Measurements from ENCODE around the gene TMEM42. TPM values are rescaled to one million over a fixed set of nuclear protein-coding genes. Genes with fewer than 3 reads are reported as not detected.

The TMEM42 gene
- total and polyA plus RNA-seq, 4 donors, result 12.0 to 24.6 (median 13.5) TPM

DNA sequence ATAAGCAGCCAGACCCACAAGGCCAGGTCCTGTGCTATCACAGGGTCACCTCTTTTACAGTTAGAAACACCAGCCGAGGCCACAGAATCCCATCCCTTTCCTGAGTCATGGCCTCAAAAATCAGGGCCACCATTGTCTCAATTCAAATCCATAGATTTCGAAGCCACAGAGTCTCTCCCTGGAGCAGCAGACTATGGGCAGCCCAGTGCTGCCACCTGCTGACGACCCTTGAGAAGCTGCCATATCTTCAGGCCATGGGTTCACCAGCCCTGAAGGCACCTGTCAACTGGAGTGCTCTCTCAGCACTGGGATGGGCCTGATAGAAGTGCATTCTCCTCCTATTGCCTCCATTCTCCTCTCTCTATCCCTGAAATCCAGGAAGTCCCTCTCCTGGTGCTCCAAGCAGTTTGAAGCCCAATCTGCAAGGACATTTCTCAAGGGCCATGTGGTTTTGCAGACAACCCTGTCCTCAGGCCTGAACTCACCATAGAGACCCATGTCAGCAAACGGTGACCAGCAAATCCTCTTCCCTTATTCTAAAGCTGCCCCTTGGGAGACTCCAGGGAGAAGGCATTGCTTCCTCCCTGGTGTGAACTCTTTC, 52.3 kb downstream of the TMEM42 start:
- WGBS, 2 donors, result 27 to 30% methylated on average over 4 of the region's 4 CpGs
- DNase-seq (peak; percentile 53 to 64 (median 55)), ATAC-seq (ENCODE audit: insufficient read depth, low FRiP score) (peak; percentile 83)

DNA sequence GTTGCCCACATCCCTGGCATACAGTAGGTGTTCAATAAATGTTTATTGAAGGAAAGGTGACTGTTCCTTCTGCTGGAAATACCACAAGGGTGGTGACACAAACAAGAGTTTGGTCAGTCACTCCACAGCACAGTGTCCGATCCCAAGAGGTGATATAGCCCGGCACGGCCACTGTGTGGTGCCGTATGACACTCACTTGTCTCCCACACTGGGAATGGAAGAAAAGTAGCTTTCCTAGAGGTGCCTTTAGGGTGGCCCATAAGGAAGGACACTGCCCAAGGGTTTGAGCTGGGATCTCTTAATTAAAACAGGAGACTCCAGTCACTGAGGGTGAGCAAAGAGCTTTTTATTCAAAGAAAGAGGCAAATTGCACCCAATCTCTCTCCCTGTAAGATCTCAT, 53.2 kb downstream of the TMEM42 start:
- no peak overlapping the region for H3K9ac ChIP-seq (ENCODE audit: insufficient read depth in 1 of 2, low read length in 2 of 2)
- no peak overlapping the region for H3K4me3 ChIP-seq
- H3K36me3 ChIP-seq (ENCODE audit: control insufficient read depth in 4 of 4, insufficient read depth in 4 of 4, low read length in 4 of 4), result peaks cover 0 to 16% (median 3%) of the 10 kb centered on the region in 4 donors
- DNase-seq (peak in 1 of 3 donors; percentile 10), ATAC-seq (ENCODE audit: insufficient read depth, low FRiP score) (no peak)
- 57 to 66% methylated on average over 4 of the region's 4 CpGs for WGBS, 2 donors
- H3K9me3 ChIP-seq (ENCODE audit: control insufficient read depth in 4 of 4, insufficient read depth in 3 of 4, low read length in 3 of 4), result no peaks in the 10 kb centered on the region
- H3K4me1 ChIP-seq (ENCODE audit: control insufficient read depth in 5 of 5, insufficient read depth in 5 of 5, low read length in 5 of 5), result peaks cover 0 to 11% (median 0%) of the 10 kb centered on the region in 5 donors
- TF ChIP-seq, protein P1, sequence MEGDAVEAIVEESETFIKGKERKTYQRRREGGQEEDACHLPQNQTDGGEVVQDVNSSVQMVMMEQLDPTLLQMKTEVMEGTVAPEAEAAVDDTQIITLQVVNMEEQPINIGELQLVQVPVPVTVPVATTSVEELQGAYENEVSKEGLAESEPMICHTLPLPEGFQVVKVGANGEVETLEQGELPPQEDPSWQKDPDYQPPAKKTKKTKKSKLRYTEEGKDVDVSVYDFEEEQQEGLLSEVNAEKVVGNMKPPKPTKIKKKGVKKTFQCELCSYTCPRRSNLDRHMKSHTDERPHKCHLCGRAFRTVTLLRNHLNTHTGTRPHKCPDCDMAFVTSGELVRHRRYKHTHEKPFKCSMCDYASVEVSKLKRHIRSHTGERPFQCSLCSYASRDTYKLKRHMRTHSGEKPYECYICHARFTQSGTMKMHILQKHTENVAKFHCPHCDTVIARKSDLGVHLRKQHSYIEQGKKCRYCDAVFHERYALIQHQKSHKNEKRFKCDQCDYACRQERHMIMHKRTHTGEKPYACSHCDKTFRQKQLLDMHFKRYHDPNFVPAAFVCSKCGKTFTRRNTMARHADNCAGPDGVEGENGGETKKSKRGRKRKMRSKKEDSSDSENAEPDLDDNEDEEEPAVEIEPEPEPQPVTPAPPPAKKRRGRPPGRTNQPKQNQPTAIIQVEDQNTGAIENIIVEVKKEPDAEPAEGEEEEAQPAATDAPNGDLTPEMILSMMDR (IDR thresholded peaks at IDR 0.05; ENCODE audit: control extremely low read depth, extremely low read depth), result no peak
- H3K27ac ChIP-seq (ENCODE audit: low read depth in 1 of 2, low read length in 1 of 2), result no peak overlapping the region
- no peaks in the 10 kb centered on the region for H3K27me3 ChIP-seq (ENCODE audit: control insufficient read depth in 3 of 3, insufficient read depth in 3 of 3, low read length in 2 of 3)

More for the DNA sequence above, 52.3 kb downstream of the TMEM42 start:
- Histone ChIP-seq H3K9ac (ENCODE audit: insufficient read depth in 1 of 2, low read length in 2 of 2) (no peak overlapping the region), H3K27ac (ENCODE audit: low read depth in 1 of 2, low read length in 1 of 2) (no peak overlapping the region), H3K36me3 (ENCODE audit: control insufficient read depth in 4 of 4, insufficient read depth in 4 of 4, low read length in 4 of 4) (peaks cover 0 to 16% (median 3%) of the 10 kb centered on the region in 4 donors), H3K4me1 (ENCODE audit: control insufficient read depth in 5 of 5, insufficient read depth in 5 of 5, low read length in 5 of 5) (peaks cover 0 to 11% (median 0%) of the 10 kb centered on the region in 5 donors), H3K27me3 (ENCODE audit: control insufficient read depth in 3 of 3, insufficient read depth in 3 of 3, low read length in 2 of 3) (no peaks in the 10 kb centered on the region), H3K4me3 (no peak overlapping the region), H3K9me3 (ENCODE audit: control insufficient read depth in 4 of 4, insufficient read depth in 3 of 4, low read length in 3 of 4) (no peaks in the 10 kb centered on the region)
- TF ChIP-seq, protein P1 (IDR thresholded peaks at IDR 0.05; ENCODE audit: control extremely low read depth, extremely low read depth), result peak; percentile 75

Other genes starting within 250 kb of the TMEM42 start
- gene ZNF197, start 236.9 kb upstream of the TMEM42 start, total RNA-seq, result 10 to 100 TPM; 11.5 to 30.0 TPM
- 1 to 10 TPM; 5.3 to 6.9 TPM for gene ZNF197, start 236.9 kb upstream of the TMEM42 start, polyA plus RNA-seq
- gene ZNF35, start 213.2 kb upstream of the TMEM42 start, total RNA-seq, result 10 to 100 TPM in 1 of 2 donors, 1 to 10 TPM in 1; 8.1 to 10.2 TPM
- gene ZNF35, start 213.2 kb upstream of the TMEM42 start, polyA plus RNA-seq, result 1 to 10 TPM; 3.6 to 5.4 TPM
- gene ZNF502, start 149.3 kb upstream of the TMEM42 start, total RNA-seq, result 1 to 10 TPM; 3.8 to 7.6 TPM
- 1 to 10 TPM; 1.8 to 2.0 TPM for gene ZNF502, start 149.3 kb upstream of the TMEM42 start, polyA plus RNA-seq
- 1 to 10 TPM; 4.0 to 6.8 TPM for gene ZNF501, start 132.3 kb upstream of the TMEM42 start, total RNA-seq
- 1 to 10 TPM; 1.2 to 1.4 TPM for gene ZNF501, start 132.3 kb upstream of the TMEM42 start, polyA plus RNA-seq
- 10 to 100 TPM; 18.3 to 27.5 TPM for gene KIAA1143, start 100.3 kb upstream of the TMEM42 start, total RNA-seq
- gene KIAA1143, start 100.3 kb upstream of the TMEM42 start, polyA plus RNA-seq, result 10 to 100 TPM in 1 of 2 donors, 1 to 10 TPM in 1; 9.3 to 12.7 TPM
- 1 to 10 TPM in 1 of 2 donors, under 1 TPM in 1; 0.64 to 4.0 TPM for gene KIF15, start 100.1 kb upstream of the TMEM42 start, total RNA-seq
- gene KIF15, start 100.1 kb upstream of the TMEM42 start, polyA plus RNA-seq, result 1 to 10 TPM in 1 of 2 donors, under 1 TPM in 1; 0.65 to 1.2 TPM
- gene TGM4, start 12.7 kb downstream of the TMEM42 start, total RNA-seq, result not detected
- gene TGM4, start 12.7 kb downstream of the TMEM42 start, polyA plus RNA-seq, result under 1 TPM in 1 of 2 donors, not detected in 1; 0.01 TPM
- gene ZDHHC3, start 114.3 kb downstream of the TMEM42 start, total RNA-seq, result 10 to 100 TPM; 93.9 to 96.2 TPM
- gene ZDHHC3, start 114.3 kb downstream of the TMEM42 start, polyA plus RNA-seq, result 10 to 100 TPM; 49.8 to 62.0 TPM
- 10 to 100 TPM; 37.4 to 52.3 TPM for gene EXOSC7, start 114.3 kb downstream of the TMEM42 start, total RNA-seq
- 10 to 100 TPM; 40.8 to 67.2 TPM for gene EXOSC7, start 114.3 kb downstream of the TMEM42 start, polyA plus RNA-seq
- gene CLEC3B, start 164.4 kb downstream of the TMEM42 start, total RNA-seq, result 100 to 1,000 TPM in 1 of 2 donors, 10 to 100 TPM in 1; 52.3 to 128 TPM
- gene CLEC3B, start 164.4 kb downstream of the TMEM42 start, polyA plus RNA-seq, result 100 to 1,000 TPM in 1 of 2 donors, 10 to 100 TPM in 1; 33.1 to 167 TPM